Stimulated activated CD4-positive, alpha-beta T cell treated with anti-CD3 and anti-CD28 coated beads, Interleukin-4, amount 100 ng/mL, for 48 hours (primary cell): ENCODE data around the gene NRXN2.

Experiments used
- DNase-seq, 2 donors: peaks; one replicate each; pipeline ENCODE4 v3.0.0-alpha.2; 2020; ENCODE audit warnings: low read depth in 2 of 2

NRXN2 gene

GRCh38 chr11:64591257-64592233 is 131.5 kb downstream of the NRXN2 start:
- DNase-seq, result no peak

DNA sequence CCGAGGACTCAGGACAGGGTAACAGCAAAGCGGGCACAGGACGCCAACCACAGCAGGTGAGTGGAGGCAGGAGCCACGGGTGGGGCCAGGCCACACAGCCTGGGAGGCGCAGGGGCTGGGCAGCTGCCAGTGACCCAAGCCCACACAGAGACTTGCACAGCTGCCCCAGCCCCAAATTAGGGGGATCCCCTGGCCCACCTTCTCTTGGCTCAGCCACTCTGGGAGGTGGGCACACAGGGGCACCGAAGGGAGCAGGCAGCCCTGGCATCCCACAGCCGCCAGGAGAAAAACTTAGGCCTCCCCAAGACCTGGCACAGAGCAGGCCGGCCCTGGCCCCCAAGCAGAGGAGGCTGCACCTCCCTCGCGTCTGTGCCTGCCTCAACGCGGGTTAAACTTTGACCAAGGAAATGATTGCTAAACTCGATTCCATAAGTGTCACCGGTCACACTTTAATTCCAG is 132.2 kb downstream of the NRXN2 start, which contains the start of gene SLC22A12:
Gene SLC22A12, plus strand, starts transcription at position 458 of the 459 bp plus-strand sequence. CDS start 337 bp downstream, outside the sequence.
- no peak for DNase-seq

DNA sequence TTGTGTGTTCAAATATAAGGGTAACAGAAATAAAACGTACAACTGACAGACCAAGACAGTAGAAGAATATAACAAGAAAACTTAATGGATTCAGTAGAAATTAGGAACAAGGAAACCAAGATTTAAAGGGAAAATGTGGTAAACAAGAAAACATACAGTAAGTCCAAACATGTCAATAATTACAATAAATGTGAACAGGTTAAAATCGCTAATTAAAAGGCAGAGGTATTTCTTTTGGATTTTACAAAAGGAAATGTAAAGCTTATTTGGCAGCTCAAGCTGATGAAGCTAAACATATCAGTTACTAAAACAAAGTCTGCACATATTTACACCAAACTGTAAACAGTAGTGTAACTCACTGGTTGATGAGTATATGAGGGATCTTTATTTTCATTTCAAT is 134.3 kb downstream of the NRXN2 start:
- DNase-seq, result no peak

- no peak for DNase-seq
These were observed 136.6 kb downstream of the NRXN2 start for GRCh38 chr11:64586366-64586765.

DNA sequence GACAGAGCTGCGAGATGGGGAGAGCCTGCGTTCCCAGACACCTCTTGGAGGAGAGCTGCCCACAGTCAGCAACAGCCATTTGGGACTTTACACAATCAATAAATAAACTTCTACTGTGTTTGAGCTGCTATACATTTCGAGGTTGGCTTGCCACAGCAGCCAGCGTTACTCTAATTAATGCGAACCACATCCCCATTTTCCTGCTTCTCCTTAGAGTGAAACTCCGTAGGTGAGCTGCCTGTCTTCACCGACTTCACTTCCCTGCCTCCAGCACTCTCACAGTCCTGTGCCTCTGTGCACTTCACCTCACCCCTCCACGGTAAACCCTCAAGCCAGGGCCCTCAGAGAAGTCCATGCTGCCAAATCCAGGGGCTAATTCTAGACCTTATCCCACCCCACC is 137.8 kb downstream of the NRXN2 start:
- no peak for DNase-seq

- DNase-seq, result no peak
These were observed 139.4 kb downstream of the NRXN2 start for GRCh38 chr11:64583296-64584262.

DNA sequence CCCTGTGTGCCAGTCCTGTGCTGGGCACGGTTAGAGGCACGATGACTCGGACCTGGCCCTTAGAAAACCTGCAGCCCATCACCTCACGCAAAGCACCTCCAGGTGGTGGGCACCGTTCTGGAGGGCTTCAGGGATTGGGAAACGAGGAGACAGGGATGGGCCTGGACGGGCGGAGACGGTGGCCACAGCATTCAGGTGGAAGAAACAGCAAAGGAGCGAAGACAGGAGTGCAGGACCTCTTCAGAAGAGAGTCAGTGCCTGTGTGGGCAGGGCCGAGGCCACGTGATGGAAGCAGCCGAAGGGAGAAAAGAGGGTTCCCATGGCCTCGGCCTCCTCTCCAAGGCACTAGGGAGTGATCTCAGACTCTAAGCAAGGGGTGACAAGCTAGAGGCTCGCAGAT is 140.1 kb downstream of the NRXN2 start:
- DNase-seq, result no peak

DNA sequence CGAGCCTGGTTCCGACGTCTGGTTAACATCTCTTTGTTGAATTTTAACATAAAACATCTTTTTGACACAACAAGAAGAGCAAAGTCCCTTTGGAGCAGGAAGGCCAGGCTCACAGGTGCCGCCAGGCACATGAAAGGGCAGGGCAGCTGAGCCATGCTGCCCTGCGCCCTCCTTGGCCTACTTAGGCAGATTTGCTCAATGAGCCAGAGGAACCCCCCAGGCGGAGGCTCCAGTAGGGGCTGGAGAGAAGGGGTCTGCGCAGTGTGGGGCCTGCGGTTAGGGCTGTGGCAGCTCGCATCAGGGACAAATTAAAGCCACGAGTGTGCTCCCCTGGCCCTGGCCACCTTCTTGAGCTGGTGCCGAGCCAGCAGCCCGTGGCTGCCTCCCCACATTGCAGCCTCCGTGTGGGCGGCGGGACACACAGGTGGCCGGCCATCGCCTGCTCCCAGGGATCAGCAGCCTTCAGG is 141.9 kb downstream of the NRXN2 start:
- DNase-seq, result no peak

GRCh38 chr11:64580412-64580811 is 142.6 kb downstream of the NRXN2 start:
- no peak for DNase-seq

DNA sequence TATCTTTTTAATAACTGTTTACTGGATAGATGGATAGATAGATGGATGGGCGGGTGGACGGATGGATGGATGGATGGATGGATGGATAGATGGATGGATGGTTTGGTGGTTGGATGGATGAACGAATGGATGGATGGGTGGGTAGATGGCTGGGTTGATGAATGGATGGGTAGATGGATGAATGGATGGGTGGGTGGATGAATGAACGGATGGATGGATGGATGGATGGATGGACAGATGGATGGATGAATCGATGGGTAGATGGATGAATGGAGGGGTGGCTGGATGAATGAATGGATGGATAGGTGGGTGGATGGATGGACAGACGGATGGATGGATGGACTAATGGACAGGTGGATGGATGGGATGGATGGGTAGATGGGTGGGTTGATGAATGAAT is 145.8 kb downstream of the NRXN2 start:
- no peak for DNase-seq

DNA sequence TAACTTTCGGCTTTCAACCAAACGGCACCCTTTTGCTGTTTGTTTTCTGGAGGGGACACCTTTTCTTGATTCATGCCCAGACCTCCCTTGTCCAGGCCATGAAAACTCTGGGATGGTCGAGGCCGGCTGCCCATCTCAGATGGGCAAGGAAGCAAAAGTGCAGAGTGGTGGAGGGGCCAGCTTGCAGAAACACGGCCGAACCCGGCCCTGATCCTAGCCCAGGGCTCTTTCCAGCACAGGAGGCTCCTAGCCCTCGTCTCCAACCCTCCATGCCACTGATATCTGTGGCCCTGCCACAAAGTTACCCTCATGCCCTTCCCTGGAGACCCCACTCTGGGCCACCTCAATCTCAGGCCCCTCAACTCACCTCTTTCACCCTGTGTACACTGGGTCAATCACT is 150.9 kb downstream of the NRXN2 start:
- DNase-seq, result no peak

DNA sequence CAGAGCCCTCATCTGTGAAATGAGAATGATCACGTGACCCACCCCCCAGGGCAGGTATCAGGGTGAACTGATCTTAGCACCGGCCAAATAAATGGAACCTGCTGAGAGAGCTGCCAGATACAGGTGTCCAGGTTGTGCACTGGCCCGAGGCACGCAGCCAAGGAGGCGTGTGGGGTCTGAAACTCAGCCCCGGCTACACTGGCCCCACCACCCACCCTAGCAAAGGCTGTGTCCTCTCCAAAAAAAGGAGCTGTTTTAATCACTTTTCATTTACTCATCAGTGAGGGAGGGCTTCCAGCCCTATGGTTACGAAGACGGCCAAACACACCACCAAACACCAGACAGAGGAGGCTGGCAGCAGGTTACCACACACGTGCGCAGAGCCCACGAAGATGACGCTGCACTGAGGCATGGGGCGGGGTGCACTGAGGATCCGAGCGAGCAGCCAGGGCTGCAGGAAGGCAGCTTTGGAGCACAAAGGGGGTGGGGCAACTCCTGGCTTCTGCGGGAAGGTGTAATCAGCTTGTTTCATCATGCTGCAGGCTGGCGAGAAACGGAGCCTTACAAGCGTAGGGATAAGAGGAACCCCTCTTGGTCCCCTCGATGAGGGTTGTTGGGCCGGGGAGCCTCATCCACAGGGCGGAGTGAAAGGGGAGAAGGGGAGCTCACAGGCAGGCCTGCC is 151.4 kb downstream of the NRXN2 start:
- DNase-seq, result no peak

DNA sequence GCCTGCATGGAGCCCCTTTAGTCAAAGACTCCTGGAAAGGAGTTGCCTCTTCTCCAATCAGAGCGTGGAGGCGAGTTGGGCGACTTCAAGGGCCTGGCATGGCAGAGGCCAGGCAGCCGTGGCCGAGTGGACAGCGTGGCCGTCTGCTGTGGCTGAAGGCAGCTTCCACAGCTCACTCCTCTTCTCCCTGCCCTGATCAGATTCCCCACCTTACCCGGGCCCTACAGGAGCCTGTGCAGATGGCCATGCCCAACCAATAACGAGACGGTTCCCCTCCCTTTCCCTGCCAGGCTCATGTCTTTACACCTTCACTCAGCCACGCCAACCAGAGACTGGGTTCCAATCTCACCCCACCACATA is 152.0 kb downstream of the NRXN2 start:
- DNase-seq, result no peak

DNA sequence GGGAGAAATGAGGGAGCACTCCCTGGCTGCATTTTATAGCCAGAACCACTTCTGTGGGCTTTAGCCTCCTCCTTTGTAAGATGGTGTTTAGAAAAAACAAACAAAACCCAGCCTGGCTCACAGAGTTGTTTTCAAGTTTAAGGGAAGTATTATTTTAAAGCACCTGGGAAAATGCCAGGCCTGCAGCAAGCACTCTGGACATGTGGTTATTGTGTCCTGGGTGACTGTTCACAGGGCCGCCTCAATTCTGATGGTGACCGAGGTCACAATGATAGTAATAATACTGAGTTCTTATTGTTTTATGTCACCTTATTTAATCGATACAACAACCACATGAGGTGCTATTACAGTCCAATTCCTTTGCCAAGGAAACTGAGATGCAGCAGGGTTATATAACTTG is 152.7 kb downstream of the NRXN2 start:
- no peak for DNase-seq

- no peak for DNase-seq
These were observed 153.6 kb downstream of the NRXN2 start for GRCh38 chr11:64569300-64569970.

GRCh38 chr11:64568584-64569140 is 154.3 kb downstream of the NRXN2 start:
- no peak for DNase-seq

DNA sequence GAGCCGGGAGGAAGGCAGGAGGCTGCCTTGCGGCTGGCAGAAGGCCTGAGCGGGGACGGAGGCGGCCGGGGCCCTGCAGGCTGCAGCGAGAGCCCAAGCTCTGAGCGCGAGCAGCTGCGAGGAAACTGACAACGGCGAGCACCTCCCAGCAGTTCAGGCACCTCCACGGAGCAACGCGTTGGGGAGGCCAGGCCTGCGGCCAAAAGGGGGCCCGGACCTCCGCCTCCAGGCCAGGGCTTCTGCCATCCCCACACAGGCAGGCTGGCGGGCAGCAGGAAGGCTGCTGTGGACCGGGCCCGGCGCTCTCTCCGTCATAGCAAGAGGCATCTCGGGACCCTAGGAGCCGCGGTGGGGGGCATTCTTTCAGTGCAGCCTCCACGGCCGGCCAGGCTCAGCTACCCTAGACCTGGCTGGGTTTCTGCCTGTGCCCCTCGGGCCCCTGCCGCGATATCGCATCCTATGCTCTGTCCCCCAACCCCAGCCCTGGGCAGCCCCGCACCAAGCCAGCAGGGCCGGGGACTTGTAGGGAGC is 154.9 kb downstream of the NRXN2 start:
- no peak for DNase-seq

GRCh38 chr11:64566915-64567891 is 155.8 kb downstream of the NRXN2 start:
- no peak for DNase-seq
